HG03469 (cell line): ENCODE data around the gene ZNF850.
A peak's percentile ranks its signal among the peaks of the same experiment; 100 is the strongest.
"Not testable (repeated sequence)": the region's sequence is repeated elsewhere in the genome, so short reads cannot be mapped to it uniquely, and the experiment has no call there.

Experiments
- ATAC-seq: cut with Tn5 transposase; IDR thresholded peaks from one replicate; pipeline ENCODE4 v1.9.1; 2021; ENCODE audit warnings: mild to moderate bottlenecking, moderate library complexity, moderate number of reproducible peaks; ENCODE audit not compliant: unreplicated experiment

ZNF850 gene

DNA sequence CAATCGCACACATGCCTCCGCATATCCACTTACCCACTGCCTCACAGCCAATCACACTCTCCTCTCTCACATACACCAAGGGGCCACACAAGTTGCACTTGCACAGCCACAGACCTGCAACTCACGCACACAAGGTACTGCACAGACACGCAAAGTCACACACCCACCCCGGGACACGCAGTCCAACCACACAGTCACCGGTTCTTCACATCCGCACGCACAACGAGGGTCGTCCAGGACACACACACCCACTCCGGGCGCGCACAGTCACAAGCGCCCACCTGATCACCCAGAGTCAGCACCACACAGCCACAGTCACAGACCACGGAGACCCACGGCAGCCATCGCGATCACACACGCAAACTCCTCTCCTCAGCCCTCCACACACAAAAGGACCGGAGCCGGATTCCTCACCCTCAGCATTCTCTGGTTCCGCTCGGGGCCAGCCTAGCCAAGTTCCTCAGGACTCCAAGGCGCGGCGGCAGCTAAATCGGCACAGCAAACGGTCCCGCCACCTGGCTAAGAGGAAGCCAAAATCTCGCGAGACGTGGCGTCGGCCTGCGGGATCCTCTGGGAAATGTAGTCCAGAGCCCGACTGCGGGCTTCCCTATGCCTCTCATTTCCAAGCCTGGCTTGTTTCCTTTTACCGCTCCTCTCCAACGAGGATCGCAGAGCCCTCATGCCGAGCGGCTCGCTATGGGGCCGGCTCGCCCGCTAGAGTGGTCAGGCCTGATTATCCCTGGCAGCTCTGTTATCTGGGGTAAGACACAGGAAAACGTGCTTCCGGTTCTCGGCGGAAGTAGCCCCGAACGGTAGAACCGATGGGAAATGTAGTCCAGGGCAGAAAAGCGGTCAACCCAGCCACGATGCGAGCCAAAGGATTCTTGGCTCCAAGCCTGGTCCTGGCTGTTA, at the start of gene ZNF850:
Gene ZNF850 (minus strand): TSS at position 497 of the 912 bp plus-strand sequence. CDS start 10,201 bp downstream, outside the sequence.
- peak; percentile 76 for ATAC-seq

DNA sequence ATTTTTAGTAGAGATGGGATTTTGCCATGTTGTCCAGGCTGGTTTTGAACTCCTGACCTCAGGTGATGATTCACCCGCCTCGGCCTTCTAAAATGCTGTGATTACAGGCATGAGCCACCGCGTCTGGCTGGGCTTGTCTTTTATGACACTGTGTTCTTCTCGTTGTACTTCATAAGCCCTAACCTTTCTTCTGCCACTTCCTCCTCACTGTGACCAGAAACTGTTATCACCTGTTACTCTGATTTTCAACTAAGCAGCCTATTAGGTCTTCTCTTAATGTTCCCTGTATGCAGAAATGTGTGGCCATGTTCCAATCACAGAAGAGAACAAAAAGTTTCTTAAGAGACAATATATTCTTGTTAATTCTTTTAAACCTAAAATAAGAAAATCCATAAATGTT, 49.2 kb upstream of the ZNF850 start:
- ATAC-seq = no peak

DNA sequence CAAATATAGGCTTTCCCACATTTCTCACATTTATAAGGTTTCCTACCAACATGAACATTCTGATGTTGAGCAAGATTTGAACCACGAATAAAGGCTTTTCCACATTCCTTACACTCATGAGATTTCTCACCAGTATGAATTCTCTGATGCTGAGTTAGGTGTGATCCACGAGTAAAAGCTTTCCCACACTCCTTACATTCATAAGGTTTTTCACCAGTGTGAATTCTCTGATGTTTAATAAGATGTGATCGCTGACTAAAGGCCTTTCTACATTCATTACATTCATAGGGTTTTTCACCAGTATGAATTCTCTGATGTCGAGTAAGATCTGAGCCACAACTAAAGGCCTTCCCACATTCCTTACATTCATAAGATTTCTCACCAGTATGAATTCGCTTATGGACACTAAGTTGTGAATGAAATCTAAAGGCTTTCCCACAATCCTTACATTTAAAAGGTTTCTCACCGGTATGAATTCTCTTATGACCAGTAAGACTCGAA, 46.6 kb upstream of the ZNF850 start:
- no peak for ATAC-seq

DNA sequence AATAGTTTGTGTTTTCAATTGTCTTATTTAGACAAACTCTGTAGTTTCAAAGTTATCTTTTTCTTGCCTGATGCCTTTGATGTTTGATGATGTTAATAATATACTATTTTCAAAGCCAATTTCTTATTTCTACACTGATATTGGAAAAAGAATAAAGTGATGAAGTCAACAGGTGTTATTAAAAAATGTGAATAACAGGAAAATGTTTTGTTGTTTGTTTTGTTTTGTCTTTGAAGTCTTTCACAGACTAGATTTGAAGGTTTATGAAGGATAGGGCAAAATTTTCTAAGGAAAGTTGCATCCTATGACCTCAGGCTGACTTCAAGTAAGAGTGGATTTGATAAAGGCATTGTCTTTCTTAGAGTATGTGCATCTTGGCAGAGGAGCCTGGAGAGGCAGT, 34.4 kb upstream of the ZNF850 start:
- no peak for ATAC-seq

DNA sequence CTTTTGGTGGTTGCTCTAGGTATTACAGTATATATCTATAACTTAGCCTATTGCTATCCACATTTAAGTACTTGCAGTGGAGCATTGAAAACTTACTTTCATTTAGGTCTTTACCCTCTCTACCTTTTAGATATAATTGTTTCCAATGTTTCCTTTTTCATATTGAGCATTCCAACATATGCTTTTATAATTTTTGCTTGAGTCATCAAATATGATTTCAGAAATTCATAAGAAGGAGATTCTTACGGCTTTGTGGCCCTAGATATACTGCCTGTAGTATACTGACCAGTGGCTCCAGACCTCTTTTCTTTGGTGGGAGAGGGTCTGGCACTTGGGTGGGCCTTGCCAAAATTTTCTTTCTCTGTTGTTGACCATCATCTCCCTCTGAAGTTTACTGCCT, 32.8 kb upstream of the ZNF850 start:
- no peak for ATAC-seq

DNA sequence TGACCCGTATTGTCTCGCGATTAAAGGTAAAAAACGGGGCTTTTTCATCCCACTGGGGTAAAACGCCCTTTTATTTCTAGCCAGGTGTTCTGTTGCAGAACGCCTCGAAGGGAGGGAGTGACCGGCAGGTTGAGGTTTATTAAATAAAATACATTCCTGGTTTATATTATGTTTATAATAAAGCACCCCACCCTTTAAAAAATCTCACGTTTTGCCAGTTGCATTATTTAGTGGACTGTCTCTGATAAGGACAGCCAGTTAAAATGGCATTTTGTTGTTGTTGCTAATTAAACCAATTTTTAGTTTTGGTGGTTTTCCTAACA, 25.1 kb upstream of the ZNF850 start:
- ATAC-seq = no peak

DNA sequence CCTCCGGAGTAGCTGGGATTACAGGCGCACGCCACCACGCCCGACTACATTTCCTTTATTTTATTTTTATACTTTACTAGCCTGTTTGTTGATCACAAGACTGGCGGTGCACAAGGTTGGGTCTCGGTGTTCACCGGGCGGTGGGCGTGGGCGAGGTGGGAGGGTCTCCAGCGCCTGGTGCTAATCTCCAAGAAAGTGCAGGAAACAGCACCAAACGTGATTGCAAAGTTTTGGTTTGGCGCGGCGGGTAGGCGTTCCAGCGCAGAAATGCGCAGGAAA, 24.0 kb upstream of the ZNF850 start:
- ATAC-seq = no peak

DNA sequence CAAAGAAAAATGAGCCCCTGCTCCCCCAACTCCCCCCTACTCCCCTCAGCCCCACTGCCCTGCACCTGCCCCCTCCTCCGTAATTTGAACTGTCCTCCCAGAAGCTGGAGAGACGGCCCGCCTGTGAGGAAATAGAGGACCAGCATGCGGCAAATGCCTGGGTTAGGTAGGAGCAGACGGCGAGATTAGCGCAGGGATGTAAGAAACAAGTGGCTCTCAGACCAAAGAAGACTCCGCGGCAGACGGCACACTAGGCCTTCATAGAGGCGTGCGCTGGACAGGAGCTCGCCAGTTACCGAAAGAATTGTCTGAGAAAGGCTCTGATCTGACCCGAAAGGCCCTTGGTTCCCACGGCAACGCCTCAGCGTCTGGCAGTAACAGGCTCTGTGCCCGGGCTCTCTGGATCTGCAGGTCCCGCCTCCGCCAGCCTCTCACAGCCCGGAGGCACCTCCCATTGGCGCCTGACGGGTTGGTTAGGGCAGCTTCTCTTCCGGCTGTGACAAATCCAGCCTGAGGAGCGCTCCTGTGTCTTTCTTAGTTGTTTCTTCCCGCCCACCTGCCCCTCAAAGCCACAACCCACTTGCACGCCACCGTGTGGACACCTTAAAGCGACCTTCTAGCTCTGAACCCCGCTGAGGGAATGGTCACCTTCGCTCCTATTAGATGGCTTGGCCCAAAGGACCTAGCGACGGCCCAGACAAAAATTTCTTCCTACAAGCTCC, 19.0 kb upstream of the ZNF850 start:
- not testable (repeated sequence) for ATAC-seq

DNA sequence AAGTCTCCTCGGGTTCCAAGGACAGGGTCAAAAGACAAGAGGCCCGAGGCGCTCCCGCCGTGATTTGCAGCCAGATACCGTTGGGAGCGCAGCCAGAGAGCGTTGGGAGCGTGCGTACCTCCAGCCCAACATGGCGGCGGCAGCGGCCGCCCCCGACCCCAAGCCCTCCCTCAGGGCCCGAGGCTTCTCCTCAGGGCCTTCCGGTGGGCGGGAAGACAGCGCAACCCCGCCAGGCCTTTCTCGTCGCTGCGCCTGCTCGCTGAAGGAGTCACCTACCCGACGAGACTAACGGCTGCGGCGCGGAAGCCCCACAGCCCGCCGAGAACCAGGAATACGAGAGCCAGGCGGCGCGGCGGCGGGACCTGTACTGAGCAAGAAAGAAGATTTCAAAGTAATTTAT, 3.2 kb upstream of the ZNF850 start:
- ATAC-seq = no peak

DNA sequence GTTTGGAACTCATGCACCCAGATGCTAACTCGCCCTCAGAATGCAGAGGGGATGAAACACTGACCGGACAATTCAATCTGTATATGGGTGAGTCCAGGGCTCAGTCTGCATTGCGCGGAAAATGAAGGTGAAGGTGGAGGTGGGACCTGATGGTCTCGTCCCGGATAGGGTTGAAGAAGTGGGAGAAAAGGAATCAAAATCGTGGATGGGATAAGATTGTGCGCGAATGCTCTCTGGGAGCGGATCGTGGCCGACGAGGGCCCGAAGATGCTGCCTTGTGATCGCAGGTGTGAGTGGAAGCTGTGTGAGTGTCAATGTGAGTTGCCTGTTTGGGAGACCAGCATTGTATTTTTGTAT, 594 bp upstream of the ZNF850 start:
- no peak for ATAC-seq

DNA sequence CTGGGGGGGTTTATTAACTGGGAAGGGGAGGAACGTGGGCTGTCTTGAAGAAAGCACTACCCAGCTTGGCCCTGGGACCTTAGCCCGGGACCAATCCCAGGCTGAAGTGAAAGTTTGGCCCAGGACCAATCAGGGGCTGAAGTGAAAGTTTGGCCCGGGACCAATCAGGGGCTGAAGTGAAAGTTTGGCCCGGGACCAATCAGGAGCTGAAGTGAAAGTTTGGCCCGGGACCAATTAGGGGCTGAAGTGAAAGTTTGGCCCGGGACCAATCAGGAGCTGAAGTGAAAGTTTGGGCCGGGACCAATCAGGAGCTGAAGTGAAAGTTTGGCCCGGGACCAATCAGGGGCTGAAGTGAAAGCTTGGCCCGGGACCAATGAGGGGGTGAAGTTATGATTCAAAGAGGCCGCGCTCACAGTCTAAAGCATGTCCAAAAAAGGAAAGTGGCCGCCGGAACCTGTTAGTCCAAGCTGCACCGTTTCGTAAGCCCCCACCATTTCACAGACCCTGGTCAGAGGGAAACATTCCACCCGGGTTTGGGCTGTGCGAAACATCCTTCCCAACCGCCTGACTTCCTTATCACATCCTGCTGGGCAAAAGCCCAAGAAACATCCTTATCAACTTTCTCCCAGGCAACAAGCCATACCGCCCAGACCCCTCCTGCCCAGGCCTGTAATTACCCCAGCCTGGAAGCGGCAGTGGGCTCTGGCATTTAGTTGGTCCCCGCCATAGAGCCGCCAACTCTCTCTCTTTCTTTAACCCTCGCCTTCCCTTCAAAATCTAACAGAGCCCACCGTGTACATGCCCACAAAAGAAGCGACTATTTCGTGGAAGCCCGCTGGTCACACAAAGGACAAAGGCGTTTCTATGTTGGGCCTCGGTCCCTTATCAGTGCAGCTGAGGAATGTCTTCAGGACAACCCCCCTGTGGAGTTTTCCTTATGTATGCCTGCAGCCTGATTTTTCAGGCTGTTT, 1.1 kb downstream of the ZNF850 start:
- ATAC-seq = no peak

DNA sequence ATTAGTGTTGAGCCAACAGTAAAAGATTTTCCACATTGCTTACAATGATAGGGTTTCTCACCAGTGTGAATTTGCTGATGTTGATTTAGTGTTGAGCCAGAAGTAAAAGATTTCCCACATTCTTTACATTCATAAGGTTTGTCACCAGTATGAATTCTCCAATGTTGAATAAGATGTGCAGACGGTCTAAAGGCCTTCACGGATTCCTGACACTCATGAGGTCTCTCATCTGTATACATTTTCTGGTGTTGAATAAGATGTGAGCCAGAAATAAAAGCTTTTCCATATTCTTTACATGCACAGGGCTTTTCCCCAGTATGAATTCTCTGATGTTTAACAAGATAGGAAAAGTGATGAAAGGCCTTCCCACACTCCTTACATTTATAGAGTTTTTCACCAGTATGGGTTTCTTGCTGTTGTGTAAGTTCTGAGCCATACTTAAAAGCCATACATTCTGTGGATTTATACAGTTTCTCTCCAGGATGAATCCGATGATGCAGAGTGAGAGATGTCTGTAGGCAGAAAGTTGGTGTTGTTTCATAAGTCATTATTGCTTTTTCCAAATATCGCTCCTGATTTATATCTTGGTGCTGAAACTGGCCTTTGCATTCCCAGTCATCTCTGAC, 22.4 kb downstream of the ZNF850 start:
- no peak for ATAC-seq

DNA sequence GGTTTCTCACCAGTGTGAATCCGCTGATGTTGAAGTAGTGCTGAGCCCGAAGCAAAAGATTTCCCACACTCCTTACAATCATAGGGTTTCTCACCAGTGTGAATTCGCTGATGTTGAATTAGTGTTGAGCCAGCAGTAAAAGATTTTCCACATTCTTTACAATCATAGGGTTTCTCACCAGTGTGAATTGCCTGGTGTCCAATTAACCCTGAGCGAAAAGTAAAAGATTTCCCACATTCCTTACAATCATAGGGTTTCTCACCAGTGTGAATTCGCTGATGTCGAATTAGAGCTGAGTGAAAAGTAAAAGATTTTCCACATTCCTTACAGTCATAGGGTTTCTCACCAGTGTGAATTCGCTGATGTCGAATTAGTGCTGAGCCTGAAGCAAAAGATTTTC, 23.0 kb downstream of the ZNF850 start:
- ATAC-seq = not testable (repeated sequence)

DNA sequence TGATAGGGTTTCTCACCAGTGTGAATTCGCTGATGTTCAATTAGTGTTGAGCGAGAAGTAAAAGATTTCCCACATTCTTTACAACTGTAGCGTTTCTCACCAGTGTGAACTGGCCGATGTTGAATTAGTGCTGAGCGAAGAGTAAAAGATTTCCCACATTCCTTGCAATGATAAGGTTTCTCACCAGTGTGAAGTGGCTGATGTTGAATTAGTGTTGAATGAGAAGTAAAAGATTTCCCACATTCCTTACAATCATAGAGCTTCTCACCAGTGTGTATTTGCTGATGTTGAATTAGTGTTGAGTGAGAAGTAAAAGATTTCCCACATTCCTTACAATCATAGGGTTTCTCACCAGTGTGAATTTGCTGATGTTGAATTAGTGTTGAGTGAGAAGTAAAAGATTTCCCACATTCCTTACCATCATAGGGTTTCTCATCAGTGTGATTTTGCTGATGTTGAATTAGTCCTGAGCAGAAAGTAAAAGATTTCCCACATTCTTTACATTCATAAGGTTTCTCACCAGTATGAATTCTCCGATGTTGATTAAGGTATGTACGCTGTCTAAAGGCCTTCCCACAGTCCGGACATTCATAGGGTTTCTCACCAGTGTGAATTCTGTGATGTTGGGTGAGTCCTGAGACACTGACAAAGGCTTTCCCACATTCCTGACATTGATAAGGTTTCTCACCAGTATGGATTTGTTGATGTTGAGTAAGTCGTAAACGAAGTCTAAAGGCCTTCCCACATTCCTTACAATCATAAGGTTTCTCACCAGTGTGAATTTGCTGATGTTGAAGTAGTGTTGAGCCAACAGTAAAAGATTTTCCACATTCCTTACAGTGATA, 24.0 kb downstream of the ZNF850 start:
- ATAC-seq = no peak

DNA sequence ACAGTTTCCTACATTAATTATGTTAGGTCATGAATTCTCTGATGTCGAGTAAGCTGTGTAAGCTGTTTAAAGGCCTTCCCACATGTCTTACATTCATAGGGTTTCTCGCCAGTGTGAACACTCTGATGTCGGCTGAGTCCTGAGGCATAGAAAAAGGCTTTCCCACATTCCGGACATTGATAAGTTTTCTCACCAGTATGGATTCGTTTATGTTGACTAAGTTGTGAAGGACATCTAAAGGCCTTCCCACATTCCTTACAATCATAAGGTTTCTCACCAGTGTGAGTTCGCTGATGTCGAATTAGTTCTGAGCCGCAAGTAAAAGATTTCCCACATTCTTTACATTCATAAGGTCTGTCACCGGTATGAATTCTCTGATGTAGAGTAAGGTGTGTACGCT, 24.9 kb downstream of the ZNF850 start:
- ATAC-seq = no peak

DNA sequence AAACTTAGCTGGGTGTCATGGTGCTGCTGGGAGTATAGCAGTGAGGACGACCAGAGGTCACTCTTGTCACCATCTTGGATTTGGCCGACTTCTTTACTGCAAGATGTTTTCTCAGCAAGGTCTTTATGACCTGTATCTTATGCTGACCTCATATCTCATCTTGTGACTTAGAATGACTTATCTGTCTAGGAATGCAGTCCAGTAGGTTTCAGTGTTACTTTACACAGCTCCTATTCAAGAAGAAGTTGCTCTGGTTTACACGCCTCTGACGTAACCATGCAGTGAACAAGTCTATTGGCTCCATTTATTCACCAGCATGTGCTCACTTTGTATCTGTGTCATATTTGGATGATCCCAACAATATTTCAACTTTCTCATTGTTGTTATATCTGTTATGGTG, 26.7 kb downstream of the ZNF850 start:
- ATAC-seq = no peak

DNA sequence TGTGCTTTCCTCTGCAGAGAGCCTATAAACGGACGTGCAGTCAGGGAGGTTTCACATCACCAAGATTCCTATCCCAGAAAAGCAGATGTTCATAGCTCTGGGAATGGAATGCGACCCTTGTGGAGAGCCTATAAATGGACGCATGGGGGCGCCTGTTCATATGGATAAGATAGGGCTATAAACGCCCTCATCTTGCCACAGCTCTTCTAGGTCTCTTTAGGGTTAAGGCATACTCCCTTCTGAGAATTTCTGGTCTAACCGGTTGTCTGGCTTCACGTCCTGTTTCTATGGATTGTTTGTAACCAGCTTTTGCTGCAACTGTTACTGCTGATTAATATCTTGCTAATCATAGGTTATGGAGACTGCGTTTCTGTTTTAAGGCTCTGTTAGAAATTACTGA, 36.4 kb downstream of the ZNF850 start:
- not testable (repeated sequence) for ATAC-seq

DNA sequence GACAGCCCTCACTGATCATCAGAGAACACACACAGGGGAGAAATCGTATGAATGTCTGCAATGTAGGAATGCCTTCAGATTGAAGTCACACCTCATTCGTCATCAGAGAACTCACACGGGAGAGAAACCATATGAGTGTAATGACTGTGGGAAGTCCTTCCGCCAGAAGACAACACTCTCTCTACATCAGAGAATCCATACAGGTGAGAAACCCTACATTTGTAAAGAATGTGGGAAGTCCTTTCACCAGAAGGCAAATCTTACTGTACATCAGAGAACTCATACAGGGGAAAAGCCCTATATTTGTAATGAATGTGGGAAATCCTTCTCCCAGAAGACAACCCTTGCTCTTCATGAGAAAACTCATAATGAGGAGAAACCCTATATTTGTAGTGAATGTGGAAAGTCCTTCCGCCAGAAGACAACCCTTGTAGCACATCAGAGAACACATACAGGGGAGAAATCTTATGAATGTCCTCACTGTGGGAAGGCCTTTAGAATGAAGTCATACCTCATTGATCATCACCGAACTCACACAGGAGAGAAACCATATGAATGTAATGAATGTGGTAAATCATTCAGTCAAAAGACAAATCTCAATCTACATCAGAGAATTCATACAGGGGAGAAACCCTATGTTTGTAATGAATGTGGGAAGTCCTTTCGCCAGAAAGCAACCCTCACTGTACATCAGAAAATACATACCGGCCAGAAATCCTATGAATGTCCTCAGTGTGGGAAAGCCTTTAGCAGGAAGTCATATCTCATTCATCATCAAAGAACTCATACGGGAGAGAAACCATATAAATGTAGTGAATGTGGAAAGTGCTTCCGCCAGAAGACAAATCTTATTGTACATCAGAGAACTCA, 52.7 kb downstream of the ZNF850 start:
- no peak for ATAC-seq

DNA sequence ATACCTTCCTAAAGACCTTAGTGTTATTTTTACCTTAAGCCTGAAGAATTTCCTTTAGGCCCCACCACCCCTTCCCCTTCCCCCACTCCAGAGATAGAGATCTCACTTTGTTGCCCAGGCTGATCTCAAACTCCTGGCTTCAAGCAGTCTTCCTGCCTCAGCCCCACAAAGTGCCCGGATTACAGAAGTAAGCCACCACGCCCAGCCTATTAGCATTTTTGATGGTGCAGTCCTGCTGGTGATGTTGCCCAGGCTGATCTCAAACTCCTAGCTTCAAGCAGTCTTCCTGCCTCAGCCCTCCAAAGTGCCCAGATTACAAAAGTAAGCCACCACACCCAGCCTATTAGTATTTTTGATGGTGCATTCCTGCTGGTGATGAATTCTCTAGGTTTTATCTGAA, 63.2 kb downstream of the ZNF850 start:
- ATAC-seq = no peak
